HepG2 (cell line): ENCODE results near the gene PRR33. TPM values are rescaled to one million over a fixed set of nuclear protein-coding genes. Genes with fewer than 3 reads are reported as not detected.

Experiments
- NFE2 ChIP-seq: sonication (generic); formaldehyde crosslinking; IDR thresholded peaks from 2 replicates; pipeline ENCODE4 v1.4.0; 2020; ENCODE audit warnings: missing genetic modification reagents
- TBX3 ChIP-seq: fragments of 450-650 bp; IDR thresholded peaks from 2 replicates; pipeline ENCODE4 v1.6.1; 2017; ENCODE audit warnings: antibody characterized with exemption, mild to moderate bottlenecking, inconsistent platforms, borderline replicate concordance
- TEAD3 ChIP-seq: optimal IDR thresholded peaks from 2 replicates; pipeline ENCODE3; 2016; ENCODE audit warnings: borderline replicate concordance
- ZNF329 ChIP-seq: sonication (generic); formaldehyde crosslinking; IDR thresholded peaks from 2 replicates; pipeline ENCODE4 v1.9.0; 2021; ENCODE audit warnings: low read depth, mild to moderate bottlenecking, missing genetic modification reagents
- ZNF337 ChIP-seq: sonication (generic); formaldehyde crosslinking; IDR thresholded peaks from 2 replicates; pipeline ENCODE4 v1.5.1; 2020; ENCODE audit warnings: missing genetic modification reagents, low read depth, mild to moderate bottlenecking, borderline replicate concordance
- polyA plus RNA-seq, 8 experiments: library from polyadenylated mRNA; depleted of rRNA in 3 of 8; stranded (reverse) in 7 of 8; unstranded in 1 of 8; fragments of >200 nt; fragmentation: Illumina TruSeq in 4 of 8; extraction: Trizol in 4 of 8; gene quantifications; 2 replicates each; pipeline versions ENCODE4 v1.2.1 to v1.2.3, GENCODE V29; 2011 to 2016; ENCODE audit warnings: low read depth in 4 of 8, missing spikeins in 1 of 8, mixed read lengths in 1 of 8; ENCODE audit not compliant: insufficient read depth in 1 of 8
- total RNA-seq, 5 experiments: library from RNA; depleted of rRNA; stranded (reverse); fragments of >200 nt; fragmentation: Illumina TruSeq; extraction: Trizol; gene quantifications; 2 replicates each; pipeline ENCODE4 v1.2.3, GENCODE V29; 2016; ENCODE audit warnings: low read depth in 1 of 5
- TF ChIP-seq, protein P1 (sequence below): sonication (generic); formaldehyde crosslinking; IDR thresholded peaks from 2 replicates; pipeline ENCODE4 v1.4.0; 2020; ENCODE audit warnings: missing genetic modification reagents, borderline replicate concordance
- TF ChIP-seq, protein P2 (sequence below): sonication (generic); formaldehyde crosslinking; IDR thresholded peaks from 2 replicates; pipeline ENCODE4 v1.5.1; 2020; ENCODE audit warnings: mild to moderate bottlenecking, missing genetic modification reagents, moderate library complexity
- TF ChIP-seq, protein P3 (sequence below): sonication (generic); formaldehyde crosslinking; IDR thresholded peaks from 2 replicates; pipeline ENCODE4 v1.4.0; 2020; ENCODE audit warnings: missing genetic modification reagents
- TF ChIP-seq, protein P4 (sequence below): sonication (generic); formaldehyde crosslinking; IDR thresholded peaks from 2 replicates; pipeline ENCODE4 v1.8.1; 2023; ENCODE audit warnings: mild to moderate bottlenecking, missing genetic modification reagents

Gene PRR33
- total and polyA plus RNA-seq, 2 of the 13 experiments (the other 11 are each of a cell fraction or from before 2014, with no cell fraction given): not detected

DNA sequence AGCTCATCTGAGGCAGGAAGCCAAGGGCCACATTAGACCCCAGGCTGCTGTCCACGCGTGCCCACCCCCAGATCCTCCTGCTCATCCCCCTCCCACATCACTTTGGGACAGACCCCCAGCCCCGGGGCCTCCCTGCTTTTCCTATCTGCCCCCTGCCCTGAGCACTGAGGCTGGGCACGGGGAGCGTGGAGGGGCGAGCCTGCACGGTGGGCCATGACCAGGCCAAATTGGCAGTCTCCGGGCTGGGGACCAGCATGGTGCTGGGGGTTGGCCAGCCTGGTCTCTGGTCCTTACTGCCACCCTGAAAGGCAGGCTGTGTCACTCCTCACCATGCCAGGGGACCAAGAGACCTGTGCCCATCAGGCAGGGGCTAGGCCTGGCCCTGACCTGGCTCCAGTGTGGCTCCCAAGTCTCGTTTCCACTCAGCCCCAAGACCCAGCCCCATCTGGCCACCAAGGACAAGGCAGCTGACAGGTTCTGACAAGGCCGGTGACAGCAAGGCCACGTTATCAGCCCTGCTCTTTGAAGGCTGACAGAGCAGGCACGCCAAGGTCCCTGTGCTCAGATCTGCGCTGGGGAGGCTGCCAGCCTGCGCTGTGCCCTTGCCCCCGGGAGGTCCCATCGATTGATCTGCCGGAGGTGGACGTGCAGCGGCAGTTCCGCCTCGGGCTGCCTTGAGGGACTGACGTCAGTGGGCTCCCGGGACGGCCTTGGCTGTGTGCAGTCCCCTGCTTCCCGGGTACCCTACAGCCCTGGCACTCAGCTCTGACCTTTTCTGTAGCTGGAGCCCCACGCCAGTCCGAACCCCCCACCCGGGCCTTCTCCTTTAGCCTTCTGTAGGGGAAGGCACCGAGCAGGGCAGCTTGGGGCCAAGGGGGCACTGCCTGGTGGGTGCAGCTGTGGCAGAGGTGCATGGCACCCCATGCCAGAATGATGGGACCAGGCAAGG, 49.3 kb downstream of the PRR33 start (continued):
- TF ChIP-seq, protein P1, sequence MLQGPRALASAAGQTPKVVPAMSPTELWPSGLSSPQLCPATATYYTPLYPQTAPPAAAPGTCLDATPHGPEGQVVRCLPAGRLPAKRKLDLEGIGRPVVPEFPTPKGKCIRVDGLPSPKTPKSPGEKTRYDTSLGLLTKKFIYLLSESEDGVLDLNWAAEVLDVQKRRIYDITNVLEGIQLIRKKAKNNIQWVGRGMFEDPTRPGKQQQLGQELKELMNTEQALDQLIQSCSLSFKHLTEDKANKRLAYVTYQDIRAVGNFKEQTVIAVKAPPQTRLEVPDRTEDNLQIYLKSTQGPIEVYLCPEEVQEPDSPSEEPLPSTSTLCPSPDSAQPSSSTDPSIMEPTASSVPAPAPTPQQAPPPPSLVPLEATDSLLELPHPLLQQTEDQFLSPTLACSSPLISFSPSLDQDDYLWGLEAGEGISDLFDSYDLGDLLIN (CRISPR knock-in tag): no peak
- TF ChIP-seq TEAD3 (CRISPR knock-in tag) (peak; percentile 92), TBX3 (no peak), ZNF329 (CRISPR knock-in tag) (no peak), NFE2 (CRISPR knock-in tag) (no peak), ZNF337 (CRISPR knock-in tag) (peak; percentile 48; the same call in 1 of the 2 replicates)
- TF ChIP-seq, protein P2, sequence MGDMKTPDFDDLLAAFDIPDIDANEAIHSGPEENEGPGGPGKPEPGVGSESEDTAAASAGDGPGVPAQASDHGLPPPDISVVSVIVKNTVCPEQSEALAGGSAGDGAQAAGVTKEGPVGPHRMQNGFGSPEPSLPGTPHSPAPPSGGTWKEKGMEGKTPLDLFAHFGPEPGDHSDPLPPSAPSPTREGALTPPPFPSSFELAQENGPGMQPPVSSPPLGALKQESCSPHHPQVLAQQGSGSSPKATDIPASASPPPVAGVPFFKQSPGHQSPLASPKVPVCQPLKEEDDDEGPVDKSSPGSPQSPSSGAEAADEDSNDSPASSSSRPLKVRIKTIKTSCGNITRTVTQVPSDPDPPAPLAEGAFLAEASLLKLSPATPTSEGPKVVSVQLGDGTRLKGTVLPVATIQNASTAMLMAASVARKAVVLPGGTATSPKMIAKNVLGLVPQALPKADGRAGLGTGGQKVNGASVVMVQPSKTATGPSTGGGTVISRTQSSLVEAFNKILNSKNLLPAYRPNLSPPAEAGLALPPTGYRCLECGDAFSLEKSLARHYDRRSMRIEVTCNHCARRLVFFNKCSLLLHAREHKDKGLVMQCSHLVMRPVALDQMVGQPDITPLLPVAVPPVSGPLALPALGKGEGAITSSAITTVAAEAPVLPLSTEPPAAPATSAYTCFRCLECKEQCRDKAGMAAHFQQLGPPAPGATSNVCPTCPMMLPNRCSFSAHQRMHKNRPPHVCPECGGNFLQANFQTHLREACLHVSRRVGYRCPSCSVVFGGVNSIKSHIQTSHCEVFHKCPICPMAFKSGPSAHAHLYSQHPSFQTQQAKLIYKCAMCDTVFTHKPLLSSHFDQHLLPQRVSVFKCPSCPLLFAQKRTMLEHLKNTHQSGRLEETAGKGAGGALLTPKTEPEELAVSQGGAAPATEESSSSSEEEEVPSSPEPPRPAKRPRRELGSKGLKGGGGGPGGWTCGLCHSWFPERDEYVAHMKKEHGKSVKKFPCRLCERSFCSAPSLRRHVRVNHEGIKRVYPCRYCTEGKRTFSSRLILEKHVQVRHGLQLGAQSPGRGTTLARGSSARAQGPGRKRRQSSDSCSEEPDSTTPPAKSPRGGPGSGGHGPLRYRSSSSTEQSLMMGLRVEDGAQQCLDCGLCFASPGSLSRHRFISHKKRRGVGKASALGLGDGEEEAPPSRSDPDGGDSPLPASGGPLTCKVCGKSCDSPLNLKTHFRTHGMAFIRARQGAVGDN (CRISPR knock-in tag): peak; percentile 100
- TF ChIP-seq, protein P3, sequence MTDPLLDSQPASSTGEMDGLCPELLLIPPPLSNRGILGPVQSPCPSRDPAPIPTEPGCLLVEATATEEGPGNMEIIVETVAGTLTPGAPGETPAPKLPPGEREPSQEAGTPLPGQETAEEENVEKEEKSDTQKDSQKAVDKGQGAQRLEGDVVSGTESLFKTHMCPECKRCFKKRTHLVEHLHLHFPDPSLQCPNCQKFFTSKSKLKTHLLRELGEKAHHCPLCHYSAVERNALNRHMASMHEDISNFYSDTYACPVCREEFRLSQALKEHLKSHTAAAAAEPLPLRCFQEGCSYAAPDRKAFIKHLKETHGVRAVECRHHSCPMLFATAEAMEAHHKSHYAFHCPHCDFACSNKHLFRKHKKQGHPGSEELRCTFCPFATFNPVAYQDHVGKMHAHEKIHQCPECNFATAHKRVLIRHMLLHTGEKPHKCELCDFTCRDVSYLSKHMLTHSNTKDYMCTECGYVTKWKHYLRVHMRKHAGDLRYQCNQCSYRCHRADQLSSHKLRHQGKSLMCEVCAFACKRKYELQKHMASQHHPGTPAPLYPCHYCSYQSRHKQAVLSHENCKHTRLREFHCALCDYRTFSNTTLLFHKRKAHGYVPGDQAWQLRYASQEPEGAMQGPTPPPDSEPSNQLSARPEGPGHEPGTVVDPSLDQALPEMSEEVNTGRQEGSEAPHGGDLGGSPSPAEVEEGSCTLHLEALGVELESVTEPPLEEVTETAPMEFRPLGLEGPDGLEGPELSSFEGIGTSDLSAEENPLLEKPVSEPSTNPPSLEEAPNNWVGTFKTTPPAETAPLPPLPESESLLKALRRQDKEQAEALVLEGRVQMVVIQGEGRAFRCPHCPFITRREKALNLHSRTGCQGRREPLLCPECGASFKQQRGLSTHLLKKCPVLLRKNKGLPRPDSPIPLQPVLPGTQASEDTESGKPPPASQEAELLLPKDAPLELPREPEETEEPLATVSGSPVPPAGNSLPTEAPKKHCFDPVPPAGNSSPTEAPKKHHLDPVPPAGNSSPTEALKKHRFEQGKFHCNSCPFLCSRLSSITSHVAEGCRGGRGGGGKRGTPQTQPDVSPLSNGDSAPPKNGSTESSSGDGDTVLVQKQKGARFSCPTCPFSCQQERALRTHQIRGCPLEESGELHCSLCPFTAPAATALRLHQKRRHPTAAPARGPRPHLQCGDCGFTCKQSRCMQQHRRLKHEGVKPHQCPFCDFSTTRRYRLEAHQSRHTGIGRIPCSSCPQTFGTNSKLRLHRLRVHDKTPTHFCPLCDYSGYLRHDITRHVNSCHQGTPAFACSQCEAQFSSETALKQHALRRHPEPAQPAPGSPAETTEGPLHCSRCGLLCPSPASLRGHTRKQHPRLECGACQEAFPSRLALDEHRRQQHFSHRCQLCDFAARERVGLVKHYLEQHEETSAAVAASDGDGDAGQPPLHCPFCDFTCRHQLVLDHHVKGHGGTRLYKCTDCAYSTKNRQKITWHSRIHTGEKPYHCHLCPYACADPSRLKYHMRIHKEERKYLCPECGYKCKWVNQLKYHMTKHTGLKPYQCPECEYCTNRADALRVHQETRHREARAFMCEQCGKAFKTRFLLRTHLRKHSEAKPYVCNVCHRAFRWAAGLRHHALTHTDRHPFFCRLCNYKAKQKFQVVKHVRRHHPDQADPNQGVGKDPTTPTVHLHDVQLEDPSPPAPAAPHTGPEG: peak; percentile 62; the same call in 1 of the 2 replicates
- TF ChIP-seq, protein P4, sequence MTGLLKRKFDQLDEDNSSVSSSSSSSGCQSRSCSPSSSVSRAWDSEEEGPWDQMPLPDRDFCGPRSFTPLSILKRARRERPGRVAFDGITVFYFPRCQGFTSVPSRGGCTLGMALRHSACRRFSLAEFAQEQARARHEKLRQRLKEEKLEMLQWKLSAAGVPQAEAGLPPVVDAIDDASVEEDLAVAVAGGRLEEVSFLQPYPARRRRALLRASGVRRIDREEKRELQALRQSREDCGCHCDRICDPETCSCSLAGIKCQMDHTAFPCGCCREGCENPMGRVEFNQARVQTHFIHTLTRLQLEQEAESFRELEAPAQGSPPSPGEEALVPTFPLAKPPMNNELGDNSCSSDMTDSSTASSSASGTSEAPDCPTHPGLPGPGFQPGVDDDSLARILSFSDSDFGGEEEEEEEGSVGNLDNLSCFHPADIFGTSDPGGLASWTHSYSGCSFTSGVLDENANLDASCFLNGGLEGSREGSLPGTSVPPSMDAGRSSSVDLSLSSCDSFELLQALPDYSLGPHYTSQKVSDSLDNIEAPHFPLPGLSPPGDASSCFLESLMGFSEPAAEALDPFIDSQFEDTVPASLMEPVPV (CRISPR knock-in tag): peak; percentile 95
